H1 (cell line): Measurements from ENCODE around the gene GLP1R. TPM values are rescaled to one million over a fixed set of nuclear protein-coding genes. Genes with fewer than 3 reads are reported as not detected.

ENCODE experiments used
- CTCF ChIA-PET: fragments of 300-600 bp; sonication (Branson Sonifier 250); formaldehyde crosslinking; loops from one replicate; lab custom pipeline; 2021; ENCODE audit not compliant: partially characterized antibody; lab: Charles Lee
- POLR2A ChIA-PET: fragments of 300-600 bp; sonication (Branson Sonifier 250); formaldehyde crosslinking; loops from one replicate; lab custom pipeline; 2021; ENCODE audit warnings: inconsistent platforms; ENCODE audit not compliant: partially characterized antibody; lab: Charles Lee
- DNase-seq, 2 experiments: peaks; one replicate each; pipeline versions ENCODE4 v3.0.0 to v3.0.0-alpha.2; 2010 to 2022; ENCODE audit warnings: low spot score in 2 of 2, low read depth in 1 of 2, mixed read lengths in 1 of 2
- FAIRE-seq: peaks from 2 replicates; lab custom pipeline; 2011; peaks lifted over from hg19 to GRCh38; lab: Jason Lieb, UNC
- H2AFZ ChIP-seq: 2 replicates; pipeline ENCODE4 v1.8.1; 2012; ENCODE audit warnings: low read length, inconsistent platforms
- H2AK5ac ChIP-seq: 2 replicates; pipeline ENCODE4 v1.6.1; 2013; ENCODE audit warnings: low read depth, low read length
- H2BK120ac ChIP-seq: replicated peaks from 2 replicates; pipeline ENCODE3; 2013; ENCODE audit warnings: low read depth, low read length, inconsistent platforms
- H2BK12ac ChIP-seq: 2 replicates; pipeline ENCODE4 v1.6.1; 2013; ENCODE audit warnings: low read depth, low read length
- H2BK15ac ChIP-seq: 2 replicates; pipeline ENCODE4 v1.6.1; 2013; ENCODE audit warnings: low read length
- H2BK20ac ChIP-seq: 2 replicates; pipeline ENCODE4 v1.6.1; 2013; ENCODE audit warnings: low read length
- H2BK5ac ChIP-seq: 2 replicates; pipeline ENCODE4 v1.6.1; 2013; ENCODE audit warnings: low read depth, low read length
- H3K14ac ChIP-seq: 2 replicates; pipeline ENCODE4 v1.6.1; 2013; ENCODE audit warnings: inconsistent platforms; ENCODE audit not compliant: insufficient read length
- H3K18ac ChIP-seq: 2 replicates; pipeline ENCODE4 v1.6.1; 2013; ENCODE audit warnings: low read length; ENCODE audit errors: extremely low read depth
- H3K23ac ChIP-seq: 2 replicates; pipeline ENCODE4 v1.6.1; 2013; ENCODE audit warnings: inconsistent platforms; ENCODE audit not compliant: insufficient read length
- H3K23me2 ChIP-seq: 2 replicates; pipeline ENCODE4 v1.6.1; 2013; ENCODE audit warnings: low read depth, low read length
- H3K27ac ChIP-seq: 2 replicates; pipeline ENCODE4 v1.6.1; 2011; ENCODE audit warnings: low read depth, low read length, inconsistent platforms
- H3K27me3 ChIP-seq, 4 experiments: replicated peaks in 1 of 4; 1 replicate in 1 of 4; 2 replicates in 3 of 4; pipeline versions ENCODE4 v1.6.1 to v1.8.1; 2011 to 2013; ENCODE audit warnings: low read length in 3 of 4, mild to moderate bottlenecking in 3 of 4, inconsistent platforms in 2 of 4, mixed read lengths in 2 of 4, moderate library complexity in 1 of 4; ENCODE audit not compliant: control insufficient read depth in 3 of 4, insufficient read depth in 3 of 4; ENCODE audit errors: extremely low read depth in 1 of 4
- H3K36me3 ChIP-seq, 4 experiments: 2 replicates each; pipeline versions ENCODE4 v1.6.1 to v1.8.1; 2011 to 2013; ENCODE audit warnings: mild to moderate bottlenecking in 4 of 4, low read length in 3 of 4, moderate library complexity in 2 of 4, control low read depth in 1 of 4, inconsistent platforms in 1 of 4; ENCODE audit not compliant: insufficient read depth in 4 of 4, control insufficient read depth in 2 of 4
- H3K4ac ChIP-seq: replicated peaks from 2 replicates; pipeline ENCODE3; 2013; ENCODE audit warnings: low read length, low read depth, mixed read lengths, inconsistent platforms; ENCODE audit not compliant: insufficient read length
- H3K4me1 ChIP-seq, 4 experiments: replicated peaks in 1 of 4; 1 replicate in 1 of 4; 2 replicates in 3 of 4; pipeline versions ENCODE4 v1.6.1 to v1.8.1; 2011 to 2013; ENCODE audit warnings: low read length in 3 of 4, inconsistent platforms in 2 of 4, mixed read lengths in 1 of 4; ENCODE audit not compliant: insufficient read depth in 4 of 4, control insufficient read depth in 3 of 4
- H3K4me2 ChIP-seq, 2 experiments: 2 replicates each; pipeline versions ENCODE4 v1.6.1 to v1.8.1; 2011 to 2013; ENCODE audit warnings: low read depth in 2 of 2, low read length in 2 of 2, control low read depth in 1 of 2, inconsistent platforms in 1 of 2, mild to moderate bottlenecking in 1 of 2; ENCODE audit not compliant: insufficient read depth in 1 of 2
- H3K4me3 ChIP-seq, 4 experiments: fragments of 200-600, 300-600 bp in 1 of 4; sonication (generic), shearing (Covaris generic), sonication (Bioruptor Twin) in 1 of 4; 2 replicates each; pipeline versions ENCODE4 v1.5.1 to v1.8.1; 2011 to 2016; ENCODE audit warnings: low read length in 4 of 4, low read depth in 3 of 4, control low read depth in 2 of 4, inconsistent platforms in 2 of 4, mild to moderate bottlenecking in 2 of 4, mixed read lengths in 1 of 4, moderate library complexity in 1 of 4; ENCODE audit not compliant: insufficient read depth in 2 of 4; ENCODE audit errors: extremely low read depth in 1 of 4
- H3K56ac ChIP-seq: replicated peaks from 2 replicates; pipeline ENCODE3; 2013; ENCODE audit warnings: low read depth, mild to moderate bottlenecking, mixed read lengths, low read length, inconsistent platforms; ENCODE audit not compliant: insufficient read length
- H3K79me1 ChIP-seq: 2 replicates; pipeline ENCODE4 v1.6.1; 2013; ENCODE audit warnings: low read depth, low read length, control low read depth
- H3K79me2 ChIP-seq, 2 experiments: 2 replicates each; pipeline versions ENCODE4 v1.6.1 to v1.8.1; 2012 to 2013; ENCODE audit warnings: low read length in 2 of 2, mild to moderate bottlenecking in 2 of 2, inconsistent platforms in 1 of 2; ENCODE audit not compliant: insufficient read depth in 2 of 2, control insufficient read depth in 1 of 2
- H3K9ac ChIP-seq, 4 experiments: replicated peaks in 1 of 4; 1 replicate in 1 of 4; 2 replicates in 3 of 4; pipeline versions ENCODE4 v1.6.1 to v1.8.1; 2011 to 2013; ENCODE audit warnings: low read depth in 3 of 4, low read length in 3 of 4, control low read depth in 2 of 4, mild to moderate bottlenecking in 2 of 4, moderate library complexity in 2 of 4, inconsistent platforms in 1 of 4; ENCODE audit errors: extremely low read depth in 1 of 4
- H3K9me3 ChIP-seq, 2 experiments: 2 replicates each; pipeline versions ENCODE4 v1.6.1 to v1.8.1; 2012 to 2013; ENCODE audit warnings: mild to moderate bottlenecking in 2 of 2, moderate library complexity in 2 of 2, control low read depth in 1 of 2, inconsistent platforms in 1 of 2, low read depth in 1 of 2, low read length in 1 of 2, mixed read lengths in 1 of 2; ENCODE audit not compliant: insufficient read depth in 2 of 2
- H4K20me1 ChIP-seq, 2 experiments: replicated peaks in 1 of 2; 2 replicates each; pipeline versions ENCODE3 to v1.8.1; 2011 to 2013; ENCODE audit warnings: inconsistent platforms in 2 of 2, low read length in 2 of 2, mild to moderate bottlenecking in 1 of 2; ENCODE audit not compliant: insufficient read depth in 2 of 2, control insufficient read depth in 1 of 2
- H4K5ac ChIP-seq: 2 replicates; pipeline ENCODE4 v1.6.1; 2013; ENCODE audit warnings: low read length, low read depth, mixed read lengths, inconsistent platforms; ENCODE audit not compliant: insufficient read length
- H4K8ac ChIP-seq: 2 replicates; pipeline ENCODE4 v1.8.0; 2013; ENCODE audit warnings: mild to moderate bottlenecking, moderate library complexity, low read length, inconsistent platforms; ENCODE audit not compliant: insufficient read depth; ENCODE audit errors: extremely low read depth
- H4K91ac ChIP-seq: replicated peaks from 2 replicates; pipeline ENCODE3; 2013; ENCODE audit warnings: low read length, mixed read lengths, inconsistent platforms; ENCODE audit not compliant: insufficient read length
- ATF2 ChIP-seq: IDR thresholded peaks from 2 replicates; pipeline ENCODE4 v1.6.1; 2012; ENCODE audit warnings: low read length, inconsistent platforms
- BRCA1 ChIP-seq: IDR thresholded peaks from 2 replicates; pipeline ENCODE4 v1.6.1; 2012; ENCODE audit warnings: low read depth, low read length, improper control_type of control experiment
- CHD1 ChIP-seq: IDR thresholded peaks from 2 replicates; pipeline ENCODE4 v1.6.1; 2012; ENCODE audit warnings: low read depth, low read length, improper control_type of control experiment
- CREB1 ChIP-seq: IDR thresholded peaks from 2 replicates; pipeline ENCODE4 v1.6.1; 2012; ENCODE audit warnings: inconsistent platforms
- CTBP2 ChIP-seq: IDR thresholded peaks from 2 replicates; pipeline ENCODE4 v1.7.0; 2011; ENCODE audit warnings: borderline replicate concordance, mild to moderate bottlenecking, moderate library complexity, mixed read lengths, low read length; ENCODE audit not compliant: insufficient read depth, insufficient read length
- EGR1 ChIP-seq: IDR thresholded peaks from 2 replicates; pipeline ENCODE4 v1.6.1; 2011; ENCODE audit warnings: low read depth, low read length, borderline replicate concordance
- GTF2F1 ChIP-seq: IDR thresholded peaks from 2 replicates; pipeline ENCODE4 v1.6.1; 2012; ENCODE audit warnings: low read depth, low read length, improper control_type of control experiment, borderline replicate concordance
- HDAC2 ChIP-seq, 2 experiments: fragments of 300-600 bp in 1 of 2; sonication (generic) in 1 of 2; IDR thresholded peaks; 2 replicates each; pipeline ENCODE4 v1.6.1; 2011 to 2012; ENCODE audit warnings: low read depth in 2 of 2, low read length in 2 of 2, mild to moderate bottlenecking in 2 of 2, moderate library complexity in 2 of 2, borderline replicate concordance in 1 of 2, inconsistent platforms in 1 of 2
- RAD21 ChIP-seq, 2 experiments: IDR thresholded peaks in 1 of 2; conservative IDR thresholded peaks in 1 of 2; 2 replicates each; pipeline ENCODE4 v1.6.1; 2011; ENCODE audit warnings: low read depth in 2 of 2, low read length in 2 of 2, improper control_type of control experiment in 1 of 2, inconsistent platforms in 1 of 2, mild to moderate bottlenecking in 1 of 2, moderate library complexity in 1 of 2
- RFX5 ChIP-seq: IDR thresholded peaks from 2 replicates; pipeline ENCODE4 v1.6.1; 2011; ENCODE audit warnings: low read depth, low read length, improper control_type of control experiment, borderline replicate concordance
- SIRT6 ChIP-seq: IDR thresholded peaks from one replicate; pipeline ENCODE4 v1.7.1; 2012; ENCODE audit warnings: low read length, inconsistent platforms
- SRF ChIP-seq: IDR thresholded peaks from 2 replicates; pipeline ENCODE4 v1.6.1; 2011; ENCODE audit warnings: mild to moderate bottlenecking, low read depth, low read length, moderate library complexity
- YY1 ChIP-seq: IDR thresholded peaks from 2 replicates; pipeline ENCODE4 v1.6.1; 2011; ENCODE audit warnings: low read depth, mild to moderate bottlenecking, low read length
- WGBS, 2 experiments: shearing (Covaris generic) in 1 of 2; methylation state at CpG; one replicate each; pipeline versions ENCODE4 v1.1.6 to v1.1.7; 2013 to 2015; ENCODE audit warnings: low lambda C conversion rate in 2 of 2, mixed read lengths in 2 of 2, inconsistent platforms in 1 of 2, low coverage in 1 of 2, missing lambda C conversion rate in 1 of 2; ENCODE audit not compliant: insufficient replicate concordance in 2 of 2, insufficient coverage in 1 of 2, insufficient read length in 1 of 2; ENCODE audit errors: extremely low coverage in 1 of 2, missing lambda C conversion rate in 1 of 2; 5-methylcytosine and 5-hydroxymethylcytosine counted together
- polyA plus RNA-seq, 7 experiments: library from polyadenylated mRNA; depleted of rRNA in 3 of 7; stranded (reverse) in 5 of 7; unstranded in 2 of 7; fragments of >200 nt in 5 of 7; fragments of 200-250 nt in 2 of 7; gene quantifications; 1 replicate in 5 of 7; 2 replicates in 1 of 7; 4 replicates in 1 of 7; pipeline versions ENCODE4 v1.2.1 to v1.2.3, GENCODE V29; 2011 to 2013; ENCODE audit warnings: missing spikeins in 2 of 7, mixed read lengths in 2 of 7
- total RNA-seq: library from RNA; stranded (reverse); fragmentation: NEBNext Ultra II Directional; extraction: Animal tissue kit (Norgen Biotek cat#: 25700); gene quantifications from 2 replicates; pipeline ENCODE4 v1.2.1, GENCODE V29; 2021

GLP1R gene
- total and polyA plus RNA-seq, 2 of the 8 experiments (the other 6 are each of a cell fraction or from before 2014, with no cell fraction given), result 2.6 to 2.7 TPM

- Histone ChIP-seq H2AK5ac (no peak overlapping the region), H4K8ac (no peak overlapping the region), H3K18ac (no peak overlapping the region), H3K9me3 (no peaks in the 10 kb centered on the region), H4K5ac (no peak overlapping the region), H3K4me1 (peaks cover 7 to 26% (median 10%) of the 10 kb centered on the region in 4 experiments; a peak in 6 of 7 replicates), H2AFZ (no peak overlapping the region), H3K23me2 (no peaks in the 10 kb centered on the region), H3K56ac (no peak overlapping the region), H3K23ac (no peak overlapping the region), H3K27me3 (no peaks in the 10 kb centered on the region), H3K4ac (no peak overlapping the region), H3K79me1 (no peaks in the 10 kb centered on the region), H2BK12ac (no peak overlapping the region), H4K20me1 (no peaks in the 10 kb centered on the region), H2BK120ac (no peak overlapping the region), H3K4me2 (no peak overlapping the region), H4K91ac (no peak overlapping the region), H3K36me3 (no peaks in the 10 kb centered on the region), H2BK20ac (no peak overlapping the region), H3K4me3 (no peak overlapping the region), H3K27ac (no peak overlapping the region), H3K14ac (no peak overlapping the region), H3K9ac (no peak overlapping the region), H3K79me2 (no peaks in the 10 kb centered on the region), H2BK5ac (no peak overlapping the region), H2BK15ac (no peak overlapping the region)
- POLR2A ChIA-PET, result no interaction called here
- WGBS, 2 experiments, result 87% methylated on average over 7 of the region's 7 CpGs; no CpG with 5 or more reads in 1 of the 2 experiments
- CTCF ChIA-PET, result interaction anchor here (0.7 to 12.5 kb wide), 18 partner anchors 10 to 257 kb away, joined by 3 to 153 read pairs (median 9); no protein-coding TSS in a partner anchor
- FAIRE-seq (no peak), DNase-seq (no peak)
- TF ChIP-seq CHD1, result no peak
- TF ChIP-seq HDAC2 (IDR thresholded peaks at IDR 0.05; ENCODE audit: borderline replicate concordance in 1 of 2, low read depth in 2 of 2, low read length in 2 of 2), result no peak
- no peak for TF ChIP-seq GTF2F1
- no peak for TF ChIP-seq SRF
- no peak for TF ChIP-seq SIRT6
- TF ChIP-seq CREB1, result no peak
- TF ChIP-seq EGR1, result no peak
- TF ChIP-seq ATF2, result no peak
- TF ChIP-seq RAD21 (IDR thresholded peaks at IDR 0.05 in 1 of 2, conservative IDR thresholded peaks at IDR 0.05 in 1 of 2; ENCODE audit: low read depth in 2 of 2, low read length in 2 of 2), result no peak
- no peak for TF ChIP-seq RFX5
- TF ChIP-seq BRCA1, result no peak
- TF ChIP-seq CTBP2, result no peak
- no peak for TF ChIP-seq YY1
Observed at GRCh38 chr6:39091220-39091619, 42.6 kb downstream of the GLP1R start.
